Effector memory CD8-positive, alpha-beta T cell (primary cell): ENCODE measurements around the gene ITGB6.

Source experiments
- ATAC-seq: fragments of 150-1000 bp; cut with Tn5 transposase; replicated peaks from 2 replicates; pipeline ENCODE4 v1.10.0; 2021; ENCODE audit warnings: mild to moderate bottlenecking, moderate library complexity
- DNase-seq, 3 experiments: peaks; one replicate each; pipeline ENCODE4 v3.0.0; 2021
- H3K27ac Mint-ChIP-seq, 2 donors: one replicate each; pipeline ENCODE4 v1.8.0; 2022; ENCODE audit warnings: mild to moderate bottlenecking in 2 of 2, mixed read lengths in 2 of 2, moderate library complexity in 2 of 2
- H3K27me3 Mint-ChIP-seq, 2 donors: one replicate each; pipeline ENCODE4 v1.8.0; 2022; ENCODE audit warnings: mixed read lengths in 2 of 2
- H3K36me3 Mint-ChIP-seq: one replicate; pipeline ENCODE4 v1.8.0; 2022; ENCODE audit warnings: mild to moderate bottlenecking, moderate library complexity, mixed read lengths; ENCODE audit not compliant: insufficient read depth
- H3K4me1 Mint-ChIP-seq, 2 donors: one replicate each; pipeline ENCODE4 v1.8.0; 2022; ENCODE audit warnings: low read depth in 2 of 2, mixed read lengths in 2 of 2
- H3K4me3 Mint-ChIP-seq, 2 donors: one replicate each; pipeline ENCODE4 v1.8.0; 2022; ENCODE audit warnings: mild to moderate bottlenecking in 2 of 2, mixed read lengths in 2 of 2, moderate library complexity in 2 of 2
- H3K9me3 Mint-ChIP-seq, 2 donors: one replicate each; pipeline ENCODE4 v1.8.0; 2022; ENCODE audit warnings: mixed read lengths in 2 of 2
- total RNA-seq, 9 experiments: gene quantifications; one replicate each; lab custom pipeline; 2026; lab: John Stamatoyannopoulos, UW

Gene ITGB6
- total RNA-seq: 0 reads per million in 9 experiments

DNA sequence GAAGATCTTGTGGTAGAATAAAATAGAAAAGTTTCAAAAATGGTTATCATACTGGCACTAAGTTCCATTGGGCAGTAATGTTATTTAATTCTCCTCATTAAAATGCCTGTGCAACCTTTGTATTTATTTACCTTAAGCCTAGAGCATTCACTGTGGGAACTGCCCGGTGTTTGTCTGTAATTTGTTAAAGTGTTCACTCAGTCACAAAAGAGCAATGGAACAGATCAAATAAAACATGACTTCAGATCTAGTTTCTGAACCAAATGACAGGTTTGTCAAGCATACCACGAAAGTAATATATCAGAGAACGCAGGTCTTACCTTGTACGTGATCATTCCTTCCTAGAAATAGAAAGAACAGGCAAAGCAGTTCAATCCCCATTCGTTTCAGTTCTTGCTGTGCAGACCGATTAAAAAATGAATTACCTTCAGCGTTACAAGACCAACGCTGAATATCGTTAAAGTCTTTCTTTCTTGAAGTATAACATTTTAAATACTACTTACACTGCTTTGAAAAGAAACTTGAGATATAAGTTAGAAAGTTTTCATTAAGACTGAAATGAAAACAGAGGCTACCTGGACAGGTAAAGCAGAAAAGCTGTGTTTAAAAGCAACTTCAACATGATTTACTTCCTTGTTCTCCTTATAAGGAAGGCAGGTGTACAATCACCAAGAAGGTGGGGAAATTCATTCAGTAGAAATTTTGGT lies at the start of gene ITGB6:
Gene ITGB6, minus strand, starts transcription at position 590 of the 707 bp plus-strand sequence. Its CDS starts 209 bp downstream, at position 381.
- ATAC-seq: no peak
- DNase-seq: no peak
- Mint-ChIP-seq H3K4me1 (peaks cover 5 to 19% of the 10 kb centered on the region in 2 donors), H3K27me3 (no peaks in the 10 kb centered on the region), H3K36me3 (no peaks in the 10 kb centered on the region), H3K27ac (no peak within 1 kb of the TSS), H3K9me3 (no peaks in the 10 kb centered on the region), H3K4me3 (no peak within 1 kb of the TSS)

DNA sequence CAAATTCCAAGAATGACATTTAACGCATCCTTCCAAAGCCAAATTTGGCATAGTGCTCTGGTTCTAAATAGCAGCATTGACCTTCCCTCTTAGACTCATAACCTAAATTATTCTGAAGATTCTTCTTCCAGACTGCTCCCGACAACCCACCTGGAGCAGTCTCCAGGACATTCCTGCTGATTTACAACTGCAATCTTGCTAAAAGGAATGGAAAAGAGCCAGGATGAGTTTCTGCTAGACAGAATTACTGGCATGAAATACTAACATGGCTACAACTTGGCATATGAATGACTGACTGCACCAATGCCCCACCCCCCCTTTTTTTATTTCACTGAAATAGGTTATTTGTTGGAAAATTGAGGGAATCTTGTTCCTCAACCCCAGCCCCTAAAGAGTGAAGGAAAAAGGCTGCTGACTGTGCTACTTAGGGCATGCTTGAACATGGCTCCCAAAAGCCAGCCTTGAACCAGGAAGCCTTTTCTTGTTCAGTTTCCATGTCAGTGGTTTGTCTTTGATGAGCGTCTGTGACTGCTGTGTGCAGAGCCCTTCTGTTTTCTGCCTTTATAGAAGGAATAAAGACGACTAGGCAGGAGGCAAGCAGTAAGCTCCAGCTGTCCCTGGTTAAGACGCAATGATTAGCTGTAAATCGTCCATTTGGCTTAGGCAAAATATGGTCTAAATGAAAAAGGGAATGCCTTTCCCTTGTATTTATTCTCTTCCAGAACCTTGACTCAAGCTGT lies 47.4 kb upstream of the ITGB6 start:
- H3K4me3 Mint-ChIP-seq: no peak overlapping the region
- DNase-seq: no peak
- H3K36me3 Mint-ChIP-seq: no peaks in the 10 kb centered on the region
- H3K27me3 Mint-ChIP-seq: no peaks in the 10 kb centered on the region
- H3K27ac Mint-ChIP-seq: no peak overlapping the region
- no peak for ATAC-seq
- H3K4me1 Mint-ChIP-seq: no peaks in the 10 kb centered on the region
- no peaks in the 10 kb centered on the region for H3K9me3 Mint-ChIP-seq

DNA sequence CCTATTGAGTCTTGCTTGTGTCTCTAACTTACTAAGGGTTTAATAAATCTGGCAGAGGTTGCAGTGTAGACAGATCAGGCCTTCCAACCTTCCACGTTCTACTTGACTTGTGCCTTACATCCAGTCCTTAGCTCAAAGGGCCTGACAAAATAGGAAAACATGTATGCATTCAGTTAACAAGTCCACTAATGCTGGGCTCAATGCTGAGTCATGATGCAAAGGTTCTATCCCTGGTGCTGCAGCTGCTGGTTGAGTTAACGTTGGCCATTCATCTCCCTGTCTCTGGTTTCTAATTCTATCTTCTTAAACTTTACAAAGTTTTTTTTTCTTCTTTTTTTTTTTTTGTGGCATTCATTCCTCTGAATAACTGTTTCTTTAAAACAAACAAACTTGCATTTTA lies 46.3 kb upstream of the ITGB6 start:
- Mint-ChIP-seq H3K9me3 (no peaks in the 10 kb centered on the region), H3K27me3 (no peaks in the 10 kb centered on the region), H3K4me3 (no peak overlapping the region), H3K27ac (no peak overlapping the region), H3K36me3 (no peaks in the 10 kb centered on the region), H3K4me1 (no peaks in the 10 kb centered on the region)
- DNase-seq: no peak
- ATAC-seq: no peak

- no peaks in the 10 kb centered on the region for H3K9me3 Mint-ChIP-seq
- H3K27me3 Mint-ChIP-seq: no peaks in the 10 kb centered on the region
- DNase-seq: no peak
- H3K4me3 Mint-ChIP-seq: no peak overlapping the region
- no peaks in the 10 kb centered on the region for H3K36me3 Mint-ChIP-seq
- no peak overlapping the region for H3K27ac Mint-ChIP-seq
- H3K4me1 Mint-ChIP-seq: no peaks in the 10 kb centered on the region
- no peak for ATAC-seq
These were observed 45.6 kb upstream of the ITGB6 start for GRCh38 chr2:160245614-160246155.

GRCh38 chr2:160242893-160243564 lies 43.0 kb upstream of the ITGB6 start:
- no peak for DNase-seq
- H3K4me3 Mint-ChIP-seq: no peak overlapping the region
- H3K27ac Mint-ChIP-seq: no peak overlapping the region
- no peak for ATAC-seq
- H3K27me3 Mint-ChIP-seq: no peaks in the 10 kb centered on the region
- H3K9me3 Mint-ChIP-seq: no peaks in the 10 kb centered on the region
- H3K4me1 Mint-ChIP-seq: no peaks in the 10 kb centered on the region
- no peaks in the 10 kb centered on the region for H3K36me3 Mint-ChIP-seq

- DNase-seq (no peak), ATAC-seq (no peak)
- H3K9me3 Mint-ChIP-seq: no peaks in the 10 kb centered on the region
- H3K27ac Mint-ChIP-seq: no peak overlapping the region
- H3K4me3 Mint-ChIP-seq: no peak overlapping the region
- H3K4me1 Mint-ChIP-seq: no peaks in the 10 kb centered on the region
- no peaks in the 10 kb centered on the region for H3K36me3 Mint-ChIP-seq
- H3K27me3 Mint-ChIP-seq: peaks cover 0 to 4% of the 10 kb centered on the region in 2 donors
These were observed 41.4 kb upstream of the ITGB6 start for GRCh38 chr2:160241251-160242137.

- no peak for ATAC-seq
- no peaks in the 10 kb centered on the region for H3K36me3 Mint-ChIP-seq
- no peak overlapping the region for H3K4me3 Mint-ChIP-seq
- no peak overlapping the region for H3K27ac Mint-ChIP-seq
- no peak for DNase-seq
- peaks cover 0 to 4% of the 10 kb centered on the region in 2 donors for H3K27me3 Mint-ChIP-seq
- H3K4me1 Mint-ChIP-seq: no peaks in the 10 kb centered on the region
- H3K9me3 Mint-ChIP-seq: no peaks in the 10 kb centered on the region
These were observed 39.4 kb upstream of the ITGB6 start for GRCh38 chr2:160239436-160239835.

- Mint-ChIP-seq H3K4me3 (no peak overlapping the region), H3K9me3 (no peaks in the 10 kb centered on the region), H3K36me3 (no peaks in the 10 kb centered on the region), H3K4me1 (no peaks in the 10 kb centered on the region), H3K27ac (no peak overlapping the region), H3K27me3 (peaks cover 4 to 9% of the 10 kb centered on the region in 2 donors)
- DNase-seq: no peak
- ATAC-seq: no peak
These were observed 38.3 kb upstream of the ITGB6 start for GRCh38 chr2:160238392-160238791.

- ATAC-seq: no peak
- Mint-ChIP-seq H3K4me3 (no peak overlapping the region), H3K27ac (no peak overlapping the region), H3K36me3 (no peaks in the 10 kb centered on the region), H3K27me3 (peaks cover 4 to 15% of the 10 kb centered on the region in 2 donors), H3K9me3 (no peaks in the 10 kb centered on the region), H3K4me1 (no peaks in the 10 kb centered on the region)
- DNase-seq: no peak
These were observed 32.9 kb upstream of the ITGB6 start for GRCh38 chr2:160232905-160233475.

DNA sequence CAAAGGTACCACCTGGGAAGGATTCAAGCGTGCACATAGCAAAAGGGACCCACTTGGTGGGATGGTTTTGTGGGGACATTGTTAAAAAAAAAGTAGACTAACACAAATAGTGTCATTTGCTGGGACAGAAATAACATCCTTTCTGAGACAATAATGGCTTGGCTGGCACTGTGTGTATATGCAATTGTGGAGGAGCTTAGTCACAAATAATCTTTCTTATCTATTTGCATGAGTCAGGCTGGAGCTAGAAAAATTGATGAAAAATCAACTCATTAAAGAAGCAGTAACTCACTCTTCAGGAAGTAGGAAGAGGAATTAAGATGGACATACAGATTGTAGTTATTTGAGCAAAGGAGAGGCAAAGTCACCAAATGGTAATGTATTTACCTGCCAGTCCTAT lies 29.5 kb upstream of the ITGB6 start:
- Mint-ChIP-seq H3K27me3 (peaks cover 15 to 34% of the 10 kb centered on the region in 2 donors), H3K9me3 (no peaks in the 10 kb centered on the region), H3K36me3 (no peaks in the 10 kb centered on the region), H3K27ac (no peak overlapping the region), H3K4me1 (no peaks in the 10 kb centered on the region), H3K4me3 (no peak overlapping the region)
- ATAC-seq (no peak), DNase-seq (no peak)

GRCh38 chr2:160228141-160228917 lies 28.3 kb upstream of the ITGB6 start:
- Mint-ChIP-seq H3K27ac (no peak overlapping the region), H3K9me3 (no peaks in the 10 kb centered on the region), H3K27me3 (peaks cover 15 to 24% of the 10 kb centered on the region in 2 donors), H3K36me3 (no peaks in the 10 kb centered on the region), H3K4me1 (peaks cover 4 to 6% of the 10 kb centered on the region in 2 donors), H3K4me3 (no peak overlapping the region)
- DNase-seq (no peak), ATAC-seq (no peak)

- Mint-ChIP-seq H3K9me3 (no peaks in the 10 kb centered on the region), H3K4me1 (peaks cover 4 to 6% of the 10 kb centered on the region in 2 donors), H3K27ac (no peak overlapping the region), H3K27me3 (peaks cover 15 to 29% of the 10 kb centered on the region in 2 donors), H3K36me3 (no peaks in the 10 kb centered on the region), H3K4me3 (no peak overlapping the region)
- ATAC-seq: no peak
- no peak for DNase-seq
These were observed 27.3 kb upstream of the ITGB6 start for GRCh38 chr2:160227293-160227915.
